Femur (tissue), 1 donor: ENCODE data around the gene MARCO.
"Not testable (repeated sequence)": the region's sequence is repeated elsewhere in the genome, so short reads cannot be mapped to it uniquely, and the experiment has no call there.

Source experiments
- DNase-seq: peaks from one replicate; pipeline ENCODE4 v3.0.0-alpha.2; 2017

MARCO gene

GRCh38 chr2:119009110-119009509 is 67.1 kb downstream of the MARCO start:
- peak; percentile 3 for DNase-seq

DNA sequence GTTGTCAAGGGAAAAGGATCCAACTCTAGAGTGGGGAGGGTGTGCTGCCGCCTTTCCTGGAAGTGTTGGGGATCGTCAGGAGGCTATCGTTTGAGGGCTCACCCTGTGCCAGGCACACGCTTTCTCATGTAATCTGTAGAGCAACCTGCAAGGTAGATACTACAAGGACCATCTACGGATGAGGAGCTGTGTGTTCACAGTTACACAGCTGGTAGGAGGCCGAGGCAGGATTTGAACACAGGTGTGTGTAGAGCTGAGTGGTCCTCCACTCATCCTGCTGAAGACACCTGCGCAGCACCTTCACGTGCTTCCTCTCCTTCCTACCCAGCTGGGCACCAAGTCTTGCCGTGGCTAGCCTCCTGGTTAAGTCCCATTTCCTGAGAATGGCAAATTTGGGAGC is 68.3 kb downstream of the MARCO start:
- no peak for DNase-seq

DNA sequence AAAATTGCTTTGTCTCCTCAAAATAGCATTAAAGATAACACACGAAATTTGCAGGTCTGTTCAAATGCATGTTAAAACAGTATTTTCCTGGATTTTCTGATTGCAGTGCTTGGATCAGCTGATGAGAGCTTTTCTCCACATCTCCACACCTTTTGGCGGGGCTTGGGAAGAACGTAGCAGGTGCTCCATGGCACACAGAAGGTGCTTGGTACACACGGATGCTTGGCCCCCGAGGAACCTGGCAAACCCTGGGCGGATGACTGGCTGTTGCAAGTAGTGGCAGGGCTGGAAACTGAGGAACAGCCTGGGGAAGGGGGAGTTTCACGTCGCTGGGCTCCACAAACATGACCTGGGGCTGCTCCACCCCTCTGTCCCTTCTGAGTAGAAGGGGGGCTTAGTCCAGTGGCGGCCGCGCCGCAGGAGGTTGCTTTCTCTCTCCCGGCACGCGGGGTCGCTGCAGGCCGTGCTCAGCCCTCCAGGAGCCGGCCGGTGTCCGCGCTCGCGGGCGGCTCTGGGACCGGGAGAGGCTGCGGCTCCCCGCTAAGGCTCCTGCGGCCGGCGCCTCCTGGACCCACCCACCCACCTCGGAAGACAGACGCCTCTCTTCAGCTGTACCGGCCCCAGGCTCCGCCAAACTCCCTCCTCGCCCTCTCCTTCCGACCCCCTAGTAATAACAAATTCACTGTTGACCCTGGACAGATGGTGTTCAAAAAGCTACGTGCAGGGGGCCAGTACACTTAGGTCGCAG is 69.3 kb downstream of the MARCO start:
- DNase-seq: peak; percentile 54

DNA sequence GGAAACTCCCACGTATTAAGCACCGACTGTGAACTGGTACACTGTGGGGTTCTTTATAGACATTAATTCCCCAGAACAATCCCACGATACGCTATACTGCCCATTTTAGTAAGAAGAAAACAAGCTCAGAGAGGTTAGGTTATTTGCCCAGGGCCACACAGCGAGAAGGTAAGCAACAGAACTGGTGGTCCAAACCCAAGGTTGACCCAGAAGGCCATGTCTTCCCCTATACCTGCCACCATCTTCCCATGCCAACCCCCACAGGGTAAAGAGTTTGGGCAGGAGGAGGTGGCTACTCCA is 69.9 kb downstream of the MARCO start:
- no peak for DNase-seq

GRCh38 chr2:119012345-119013301 is 70.6 kb downstream of the MARCO start:
- DNase-seq: no peak

DNA sequence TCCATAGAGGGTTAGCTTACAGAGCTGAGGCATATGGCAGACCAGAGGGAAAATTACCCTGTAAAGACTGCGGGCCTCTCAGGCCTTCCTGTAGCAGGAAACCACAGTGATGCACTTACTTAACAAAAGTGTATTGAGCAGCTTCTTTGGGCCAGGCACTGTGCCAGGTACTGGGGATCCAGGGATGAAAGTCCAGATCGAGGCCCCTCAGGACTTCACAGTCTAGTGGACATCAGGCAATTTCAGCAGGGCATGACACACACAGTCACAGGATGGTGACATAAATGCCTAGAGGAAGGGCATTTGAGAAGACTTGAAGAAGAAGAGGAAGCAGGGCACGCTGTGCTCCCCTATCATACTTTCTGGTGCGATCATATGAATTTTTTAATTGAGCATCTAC is 71.7 kb downstream of the MARCO start:
- no peak for DNase-seq

GRCh38 chr2:119015845-119016244 is 73.9 kb downstream of the MARCO start:
- no peak for DNase-seq

GRCh38 chr2:119019521-119019920 is 77.5 kb downstream of the MARCO start:
- DNase-seq: no peak

GRCh38 chr2:119022678-119023077 is 80.7 kb downstream of the MARCO start:
- no peak for DNase-seq

DNA sequence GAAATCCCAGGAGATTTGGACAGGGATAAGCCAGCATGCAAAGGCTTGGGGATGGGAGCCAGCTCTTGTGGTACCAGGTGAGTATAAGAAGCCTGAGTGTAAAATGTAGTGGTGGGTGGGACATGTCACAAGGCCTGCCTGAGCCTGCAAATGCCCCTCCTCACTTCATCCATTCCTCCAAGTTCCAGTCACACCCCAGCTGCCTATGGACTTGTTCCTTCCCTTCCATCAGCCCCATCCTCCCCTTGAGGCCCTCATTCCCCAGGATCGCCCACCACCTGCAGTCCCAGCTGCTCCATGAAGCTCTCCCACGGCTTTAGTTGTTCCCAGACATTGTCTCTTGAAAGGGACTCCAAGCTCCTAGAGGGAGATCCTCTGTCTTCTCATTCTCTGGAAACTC is 81.5 kb downstream of the MARCO start:
- DNase-seq: no peak

DNA sequence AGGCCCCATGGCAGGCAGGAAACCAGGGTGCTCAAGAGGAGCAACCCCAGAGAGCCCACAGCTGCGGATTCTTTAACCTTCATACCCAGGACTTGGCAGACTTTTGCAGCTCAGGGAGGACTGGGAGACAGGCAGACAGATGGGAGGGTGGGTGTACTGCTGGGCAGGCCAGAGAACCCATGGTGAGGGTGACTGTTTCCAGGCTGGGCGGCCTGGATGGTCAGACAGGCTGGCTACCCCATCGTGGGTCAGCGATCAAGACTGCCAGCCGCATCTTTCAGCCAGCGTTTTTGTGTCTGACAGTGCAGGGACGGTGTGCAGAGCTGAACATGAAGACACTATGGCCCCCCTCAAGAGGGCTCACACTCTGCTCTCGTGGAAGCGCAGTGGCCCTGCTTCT is 82.2 kb downstream of the MARCO start:
- DNase-seq: no peak

DNA sequence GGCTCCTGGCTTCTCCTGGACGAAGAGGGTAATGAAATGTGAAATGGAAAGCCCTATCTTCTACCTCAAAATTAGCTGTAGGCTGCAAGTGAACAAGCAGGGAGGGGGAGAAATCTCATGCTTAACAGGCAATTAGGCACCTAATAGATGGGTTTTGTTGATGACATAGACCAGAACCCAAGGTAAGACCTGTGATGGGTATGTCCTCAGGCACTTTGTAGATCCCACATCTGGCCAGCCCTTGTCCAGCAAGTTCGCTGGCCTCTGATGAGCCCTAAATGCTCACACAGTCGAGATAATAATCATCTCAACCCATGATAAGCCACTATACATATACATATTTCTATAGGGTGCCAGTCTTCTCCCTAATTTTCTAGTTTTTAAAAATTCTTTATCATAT is 82.6 kb downstream of the MARCO start:
- DNase-seq: no peak

GRCh38 chr2:119025013-119025412 is 83.0 kb downstream of the MARCO start:
- no peak for DNase-seq

- no peak for DNase-seq
These were observed 83.9 kb downstream of the MARCO start for GRCh38 chr2:119025762-119026351.

GRCh38 chr2:119026890-119027289 is 84.9 kb downstream of the MARCO start:
- DNase-seq: no peak

- DNase-seq: no peak
These were observed 86.6 kb downstream of the MARCO start for GRCh38 chr2:119028327-119029174.

DNA sequence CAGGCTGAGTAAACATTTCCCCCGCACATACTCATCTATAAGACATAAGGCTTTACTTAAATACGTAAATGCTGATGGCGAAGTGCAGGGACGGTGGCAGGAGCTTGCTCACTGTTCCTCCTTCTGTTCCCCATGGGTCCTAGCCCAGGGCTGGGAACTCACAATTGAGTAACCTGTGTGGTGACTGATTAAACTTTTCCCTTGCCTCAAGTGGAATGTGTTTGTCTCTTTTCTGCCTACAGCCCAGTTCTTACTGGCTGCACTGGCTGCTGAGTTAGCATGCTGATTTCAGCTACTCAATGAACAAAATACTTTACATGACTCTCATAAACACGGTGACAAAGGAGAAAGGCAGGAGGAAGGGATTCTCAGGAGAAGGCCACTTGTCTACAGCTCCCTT is 87.3 kb downstream of the MARCO start:
- no peak for DNase-seq

DNA sequence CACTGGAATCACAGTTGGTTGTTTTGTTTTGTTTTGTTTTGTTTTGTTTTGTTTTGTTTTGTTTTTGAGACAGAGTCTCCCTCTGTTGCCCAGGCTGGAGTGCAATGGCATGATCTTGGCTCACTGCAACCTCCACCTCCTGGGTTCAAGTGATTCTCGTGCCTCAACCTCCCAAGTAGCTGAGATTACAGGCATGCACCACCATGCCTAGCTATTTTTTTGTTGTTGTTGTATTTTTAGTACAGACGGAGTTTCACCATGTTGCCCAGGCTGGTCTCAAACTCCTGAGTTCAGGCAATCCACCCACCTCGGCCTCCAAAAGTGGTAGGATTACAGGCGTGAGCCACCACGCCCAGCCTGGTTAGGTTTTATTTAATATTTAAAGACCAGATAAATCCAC is 95.9 kb downstream of the MARCO start:
- DNase-seq: not testable (repeated sequence)

GRCh38 chr2:119040730-119041129 is 98.7 kb downstream of the MARCO start:
- no peak for DNase-seq
